Erythroblast (primary cell): ENCODE measurements around the gene ZFP3.

Experiments used
- GATA1 ChIP-seq: IDR thresholded peaks from 2 replicates; pipeline ENCODE4 v1.6.1; 2011; ENCODE audit warnings: low read depth, mild to moderate bottlenecking, control low read depth, low read length, moderate library complexity
- POLR2A ChIP-seq: IDR thresholded peaks from 2 replicates; pipeline ENCODE4 v1.6.1; 2011; ENCODE audit warnings: mild to moderate bottlenecking, low read length

- TF ChIP-seq POLR2A (no peak), GATA1 (no peak)
These were observed 45.4 kb upstream of the ZFP3 start for GRCh38 chr17:5032865-5033264.
